Left colon (tissue), 2 donors: ENCODE data around the gene CINP. TPM values are rescaled to one million over a fixed set of nuclear protein-coding genes. Genes with fewer than 3 reads are reported as not detected.
"Not testable (repeated sequence)": the region's sequence is repeated elsewhere in the genome, so short reads cannot be mapped to it uniquely, and the experiment has no call there.

Experiments
- ATAC-seq: fragments of 200-7000 bp; cut with Tn5 transposase; one replicate; pipeline ENCODE4 v1.9.1; 2020; ENCODE audit warnings: mild to moderate bottlenecking, moderate library complexity
- DNase-seq, 2 donors: peaks; one replicate each; pipeline ENCODE4 v3.0.0-alpha.2; 2020
- intact Hi-C, 2 donors: fragments of 100-400 bp; cut with DNase I in 1 of 2; cut with micrococcal nuclease in 1 of 2; formaldehyde crosslinking; loops; one replicate each; pipeline versions ENCODE4 v1.11.2 to v1.14.0; 2022; cut with DNase I, micrococcal nuclease
- total RNA-seq, 2 donors: library from RNA; stranded (reverse); fragmentation: NEBNext Ultra II Directional; extraction: Animal tissue kit (Norgen Biotek cat#: 25700); gene quantifications; one replicate each; pipeline ENCODE4 v1.2.1, GENCODE V29; 2021
- donor health status: DM: no; HTN: no; CAD: no.
- donor health status: DM: yes; HTN: yes; CAD: no.

CINP gene
- total RNA-seq, 2 donors from 2014 or later: 27.0 to 27.9 TPM

DNA sequence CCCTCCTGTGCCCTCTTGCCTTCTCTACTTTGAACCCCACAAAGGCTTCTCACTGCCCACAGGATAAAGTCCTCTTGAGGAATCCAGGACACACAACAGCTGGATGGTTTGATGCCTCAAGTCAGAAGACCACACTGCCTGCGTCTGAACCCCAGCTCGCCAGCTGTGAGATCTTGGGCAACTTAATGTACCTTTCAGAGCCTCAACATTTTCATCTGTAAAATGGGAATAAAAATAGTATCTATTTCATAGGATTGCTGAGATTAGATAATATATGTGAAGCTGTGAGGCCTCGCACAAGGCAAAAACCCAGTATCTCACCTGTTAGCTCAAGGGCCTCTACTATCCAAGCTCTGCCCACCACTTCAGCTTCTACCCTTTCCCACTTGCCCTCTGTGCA, 2.3 kb downstream of the CINP start:
- ATAC-seq (no peak), DNase-seq (no peak)
- intact Hi-C loops: no loop called here

DNA sequence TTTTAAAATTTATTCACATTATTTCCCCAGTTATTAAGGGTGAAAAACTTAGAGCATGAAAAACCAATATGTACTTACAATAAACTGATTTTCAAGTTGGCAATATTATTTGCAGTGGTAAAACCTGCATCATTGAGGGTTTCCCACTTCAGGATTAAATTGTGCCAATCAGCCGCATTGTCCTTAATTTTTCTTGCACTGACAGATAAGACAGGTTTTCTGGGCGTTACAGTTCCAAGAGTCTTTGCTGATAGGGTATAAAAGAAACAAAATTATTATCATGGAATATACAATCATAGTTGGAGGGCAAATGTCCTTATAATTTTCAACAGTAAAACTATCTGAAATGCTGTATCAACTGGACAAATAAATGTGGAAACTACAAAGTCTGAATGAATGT, 3.3 kb downstream of the CINP start:
- DNase-seq: no peak
- intact Hi-C loops: no loop called here
- ATAC-seq: no peak

DNA sequence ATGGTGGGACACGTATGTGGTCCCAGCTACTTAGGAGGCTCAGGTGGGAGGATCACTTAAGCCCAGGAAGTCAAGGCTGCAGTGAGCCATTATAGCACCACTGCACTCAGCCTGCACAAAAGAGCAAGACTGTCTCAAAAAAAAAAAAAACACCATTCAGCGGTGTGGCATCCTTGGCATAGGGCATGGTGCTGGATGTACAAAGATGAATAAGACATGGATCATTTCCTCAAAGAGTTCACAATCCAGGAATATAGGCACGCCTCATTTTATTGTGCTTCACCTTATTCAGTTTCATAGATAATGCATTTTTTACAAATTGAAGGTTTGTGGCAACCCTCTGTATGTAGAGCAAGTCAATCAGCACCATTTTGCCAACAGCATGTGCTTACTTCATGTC, 6.4 kb downstream of the CINP start:
- ATAC-seq (peak; percentile 48), DNase-seq (no peak)
- intact Hi-C loops: no loop called here

DNA sequence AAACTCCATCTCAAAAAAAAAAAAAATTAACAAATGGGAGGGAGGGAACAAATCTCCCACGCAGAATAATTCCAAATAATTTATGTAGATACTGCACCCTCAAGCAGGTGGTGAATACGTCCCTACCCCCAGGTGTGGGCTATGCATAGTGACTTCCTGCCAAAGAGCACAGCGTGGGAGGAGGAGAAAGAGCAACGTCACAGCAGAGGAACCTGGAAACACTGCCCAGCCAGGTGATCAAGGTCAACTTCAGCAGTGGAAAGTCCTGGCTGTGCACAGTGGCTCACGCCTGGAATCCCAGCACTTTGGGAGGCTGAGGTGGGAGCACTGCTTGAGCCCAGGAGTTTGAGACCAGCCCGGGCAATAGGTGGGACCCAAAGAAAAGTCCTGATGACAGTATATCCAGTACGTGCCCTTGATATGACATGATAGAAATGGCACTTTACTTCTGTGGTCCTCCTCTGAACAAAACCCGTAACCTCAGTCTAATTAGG, 9.5 kb downstream of the CINP start:
- intact Hi-C loops: no loop called here
- DNase-seq (no peak), ATAC-seq (no peak)

DNA sequence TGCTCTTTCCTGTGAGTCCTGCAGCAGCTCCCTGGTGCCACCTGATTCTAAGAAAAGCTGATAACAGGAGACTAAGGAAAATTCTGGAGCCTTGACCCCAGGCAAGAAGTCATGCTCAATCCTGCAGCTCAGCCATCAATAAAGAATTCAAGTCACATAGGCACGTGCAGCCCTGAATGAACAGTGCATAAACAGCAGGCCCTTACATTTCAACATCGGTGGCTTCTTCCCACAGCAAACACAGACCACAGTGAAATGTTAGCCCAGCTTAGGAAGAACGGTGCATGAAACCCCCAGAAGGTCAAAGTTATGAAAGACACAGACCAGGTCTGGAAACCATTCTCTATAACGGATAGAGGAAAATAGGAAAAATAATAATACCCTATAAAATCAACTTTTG, 10.5 kb downstream of the CINP start:
- DNase-seq (no peak), ATAC-seq (no peak)
- intact Hi-C loops: no loop called here

DNA sequence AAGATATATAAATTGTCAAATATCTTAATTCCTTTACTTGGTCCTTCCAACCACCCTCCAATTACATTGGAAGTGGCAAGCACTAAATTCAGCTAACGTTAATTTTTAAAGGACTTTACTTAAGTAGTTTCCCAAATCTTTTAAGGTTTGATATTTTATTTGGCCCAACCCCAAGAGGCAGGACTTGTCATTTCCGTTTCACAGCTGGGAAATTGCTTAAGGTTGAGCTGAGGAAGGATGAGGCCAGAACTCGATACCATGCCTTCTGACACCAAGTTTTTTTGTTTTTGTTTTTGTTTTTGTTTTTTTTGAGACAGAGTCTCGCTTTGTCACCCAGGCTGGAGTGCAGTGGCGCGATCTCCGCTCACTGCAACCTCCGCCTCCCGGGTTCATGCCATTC, 11.1 kb downstream of the CINP start:
- DNase-seq, intact Hi-C loops, ATAC-seq: not testable (repeated sequence)

DNA sequence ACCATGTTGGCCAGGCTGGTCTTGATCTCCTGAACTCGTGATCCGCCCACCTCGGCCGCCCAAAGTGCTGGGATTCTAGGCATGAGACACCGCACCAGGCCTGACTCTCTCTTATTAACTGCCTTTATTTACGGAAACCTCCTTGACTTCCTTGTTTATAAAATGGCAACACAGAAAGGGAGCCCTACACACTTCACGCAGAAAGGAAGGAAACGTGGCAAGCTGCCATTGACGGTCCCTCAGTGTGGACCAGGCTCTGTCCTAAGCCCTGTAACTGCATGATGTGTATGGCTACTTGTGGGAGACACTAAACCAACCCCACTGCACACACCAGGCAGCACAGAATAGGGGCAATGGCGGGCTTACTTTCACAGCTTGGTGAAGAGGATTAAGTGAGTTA, 11.7 kb downstream of the CINP start:
- ATAC-seq (no peak), DNase-seq (no peak)
- intact Hi-C loops: no loop called here

DNA sequence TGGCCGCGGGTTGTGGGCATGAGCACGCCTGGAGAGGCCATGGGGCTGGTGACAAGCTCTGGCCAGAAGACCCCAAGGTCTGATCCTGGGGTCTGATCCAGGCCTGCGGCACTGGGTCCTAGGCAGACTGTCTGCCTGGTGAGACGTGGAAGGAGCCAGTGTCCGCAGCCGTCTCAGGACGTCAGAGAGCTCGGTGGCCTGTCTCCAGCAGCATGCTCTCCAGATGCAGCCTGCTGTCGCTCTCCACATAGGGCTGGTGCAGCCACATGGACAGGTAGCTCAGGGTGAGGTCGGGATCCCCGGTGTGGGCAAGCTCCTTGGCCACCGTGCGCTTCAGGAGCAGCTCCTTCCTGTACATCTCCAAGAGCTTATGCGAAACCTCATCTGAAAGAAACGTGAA, 14.3 kb downstream of the CINP start:
- DNase-seq (no peak), ATAC-seq (no peak)
- intact Hi-C loops: no loop called here

DNA sequence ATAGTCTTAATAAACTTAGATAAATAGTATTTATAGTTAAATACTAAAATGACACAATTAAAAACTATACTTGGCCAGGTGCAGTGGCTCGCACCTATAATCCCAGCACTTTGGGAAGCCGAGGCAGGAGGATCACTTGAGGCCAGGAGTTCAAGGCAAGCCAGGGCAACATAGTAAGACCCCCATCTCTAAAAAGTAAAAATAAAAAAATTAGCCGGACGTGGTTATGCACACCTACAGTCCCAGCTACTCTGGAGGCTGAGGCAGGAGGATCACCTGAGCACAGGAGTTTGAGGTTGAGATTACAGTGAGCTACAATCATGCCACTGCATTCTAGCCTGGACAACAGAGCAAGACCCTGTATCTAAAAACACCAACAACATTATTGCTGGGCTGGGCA, 16.0 kb downstream of the CINP start:
- DNase-seq (no peak), ATAC-seq (no peak)
- intact Hi-C loops: no loop called here

DNA sequence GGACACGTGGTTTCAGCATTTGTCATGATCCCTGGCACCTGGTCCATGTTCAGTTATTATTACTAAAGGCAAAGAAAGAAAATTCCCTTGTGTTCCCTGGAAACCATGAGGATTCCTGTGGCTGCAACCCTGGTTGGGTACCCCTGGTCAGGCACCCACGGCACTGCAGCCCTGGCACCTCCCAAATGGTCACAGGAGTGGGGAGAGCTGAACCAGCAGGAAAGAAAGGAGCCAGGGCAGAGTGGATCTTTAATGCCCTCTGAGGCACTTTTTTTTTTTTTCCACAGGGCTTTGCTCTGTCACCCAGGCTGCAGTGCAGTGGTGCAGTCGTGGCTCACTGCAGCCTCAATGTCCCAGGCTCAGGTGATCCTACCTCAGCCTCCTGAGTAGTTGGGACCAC, 17.5 kb downstream of the CINP start:
- no peak for ATAC-seq
- DNase-seq: no peak
- intact Hi-C loops: no loop called here

DNA sequence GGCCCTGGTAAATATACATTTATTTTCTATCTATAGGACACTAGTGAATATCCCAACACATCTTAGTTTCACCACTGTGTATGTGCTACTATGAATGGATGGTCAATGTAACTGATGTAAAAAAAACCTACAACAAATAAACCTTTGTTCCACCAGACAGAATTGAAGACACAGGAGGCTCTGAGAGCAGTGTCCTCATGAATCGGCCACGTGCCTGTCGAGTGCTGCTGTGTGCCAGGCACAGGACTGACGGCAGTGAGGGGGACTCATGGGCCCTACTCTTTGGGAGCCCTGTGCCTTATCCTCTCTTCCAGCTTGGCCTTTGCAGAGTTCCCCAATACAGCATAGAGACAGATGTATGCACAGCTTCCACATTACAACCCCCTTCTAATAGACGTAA, 18.2 kb downstream of the CINP start:
- intact Hi-C loops: no loop called here
- ATAC-seq: no peak
- no peak for DNase-seq

DNA sequence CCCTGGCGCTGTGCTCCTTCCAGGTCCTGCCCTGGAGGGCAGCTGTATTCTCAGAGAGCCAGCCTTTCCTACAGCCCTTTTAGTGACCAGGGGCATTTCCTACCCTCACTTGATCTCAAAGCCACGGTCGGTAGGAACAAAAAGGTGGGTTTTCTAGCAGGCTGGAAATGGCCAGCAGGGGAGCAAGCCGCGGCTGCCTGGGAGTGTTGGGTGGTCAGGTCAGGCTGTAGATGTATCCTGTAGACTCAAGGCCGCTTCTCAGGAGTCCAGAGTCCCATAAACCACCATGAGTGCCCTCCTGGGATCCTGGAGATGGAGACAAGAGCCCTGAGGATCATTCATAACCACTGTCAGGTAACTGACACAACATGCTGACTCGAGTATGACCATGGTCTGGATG, 18.6 kb downstream of the CINP start:
- DNase-seq: no peak
- ATAC-seq: no peak
- intact Hi-C loops: no loop called here

DNA sequence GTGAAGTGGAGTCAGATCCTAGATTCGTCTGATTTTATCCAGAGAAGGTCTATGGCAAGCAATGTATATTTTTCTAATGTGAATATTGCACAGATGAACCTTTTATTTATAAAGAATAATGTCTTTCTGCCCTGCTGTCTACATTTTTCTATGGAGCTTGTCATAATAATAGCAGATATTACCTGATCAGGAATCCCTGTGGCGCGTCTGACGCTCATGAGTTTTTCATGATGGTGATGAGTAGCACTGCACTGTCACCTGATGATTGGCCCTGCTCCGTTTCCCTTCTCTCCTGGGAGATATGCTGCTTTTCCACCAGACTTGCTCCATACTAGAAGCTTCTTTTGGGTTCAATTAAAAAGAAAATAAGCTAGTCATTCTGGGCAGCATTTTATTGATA, 20.5 kb downstream of the CINP start:
- ATAC-seq (no peak), DNase-seq (no peak)
- intact Hi-C loops: no loop called here

DNA sequence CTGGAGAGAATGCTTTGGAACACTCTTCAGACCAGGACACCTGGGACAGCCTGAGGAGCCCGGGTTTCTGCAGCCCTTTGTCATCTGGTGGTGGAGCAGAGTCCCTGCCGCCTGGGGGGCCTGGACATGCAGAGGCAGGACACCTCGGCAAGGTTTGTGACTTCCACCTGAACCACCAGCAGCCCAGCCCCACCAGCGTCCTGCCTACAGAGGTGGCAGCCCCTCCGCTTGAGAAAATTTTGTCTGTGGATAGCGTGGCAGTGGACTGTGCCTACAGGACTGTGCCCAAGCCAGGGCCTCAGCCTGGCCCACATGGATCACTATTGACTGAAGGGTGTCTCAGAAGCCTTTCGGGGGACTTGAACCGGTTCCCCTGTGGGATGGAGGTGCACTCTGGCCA, 21.1 kb downstream of the CINP start:
- intact Hi-C loops: no loop called here
- ATAC-seq: peak; percentile 13

DNA sequence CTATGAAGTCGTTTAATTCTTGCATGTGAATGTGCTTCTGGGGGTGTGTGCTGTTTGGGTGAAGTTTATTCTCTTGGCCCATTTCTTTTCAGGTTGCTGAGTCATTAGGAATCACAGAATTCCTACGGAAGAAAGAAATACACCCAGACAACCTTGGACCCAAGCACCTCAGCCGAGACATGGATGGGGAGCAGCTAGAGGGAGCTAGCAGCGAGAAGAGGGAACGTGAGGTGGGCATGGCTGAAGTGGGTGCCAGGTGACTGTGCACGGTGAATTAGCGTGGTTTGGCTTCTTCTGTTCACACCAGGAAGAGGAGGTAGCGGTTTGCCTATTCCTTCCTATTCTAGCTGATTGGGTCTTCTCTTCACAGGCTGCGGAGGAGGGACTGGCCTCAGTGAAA, 24.0 kb downstream of the CINP start:
- intact Hi-C loops: no loop called here
- ATAC-seq (no peak), DNase-seq (no peak)

More for the DNA sequence above, 21.1 kb downstream of the CINP start:
- DNase-seq: no peak

DNA sequence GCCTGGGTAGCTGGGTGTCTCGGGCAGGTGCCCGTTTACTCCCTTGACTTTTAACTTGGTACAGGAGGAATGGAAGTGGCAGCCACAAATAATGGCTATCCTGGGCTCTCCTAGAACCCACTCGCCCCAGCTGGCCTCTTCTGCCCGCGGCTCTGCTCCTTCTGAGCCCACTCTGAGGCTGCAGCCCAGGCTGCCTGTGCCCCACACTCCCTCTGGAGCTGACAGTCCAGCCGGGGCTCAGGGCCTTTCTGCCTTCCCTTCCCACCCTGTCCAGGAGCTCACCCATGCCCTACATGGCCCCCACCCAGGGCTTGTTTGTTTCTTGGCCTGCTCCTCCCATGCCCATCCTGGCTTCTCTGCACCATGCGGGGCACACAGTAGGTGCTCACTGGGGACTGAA, 27.5 kb downstream of the CINP start:
- intact Hi-C loops: no loop called here
- ATAC-seq (no peak), DNase-seq (no peak)

DNA sequence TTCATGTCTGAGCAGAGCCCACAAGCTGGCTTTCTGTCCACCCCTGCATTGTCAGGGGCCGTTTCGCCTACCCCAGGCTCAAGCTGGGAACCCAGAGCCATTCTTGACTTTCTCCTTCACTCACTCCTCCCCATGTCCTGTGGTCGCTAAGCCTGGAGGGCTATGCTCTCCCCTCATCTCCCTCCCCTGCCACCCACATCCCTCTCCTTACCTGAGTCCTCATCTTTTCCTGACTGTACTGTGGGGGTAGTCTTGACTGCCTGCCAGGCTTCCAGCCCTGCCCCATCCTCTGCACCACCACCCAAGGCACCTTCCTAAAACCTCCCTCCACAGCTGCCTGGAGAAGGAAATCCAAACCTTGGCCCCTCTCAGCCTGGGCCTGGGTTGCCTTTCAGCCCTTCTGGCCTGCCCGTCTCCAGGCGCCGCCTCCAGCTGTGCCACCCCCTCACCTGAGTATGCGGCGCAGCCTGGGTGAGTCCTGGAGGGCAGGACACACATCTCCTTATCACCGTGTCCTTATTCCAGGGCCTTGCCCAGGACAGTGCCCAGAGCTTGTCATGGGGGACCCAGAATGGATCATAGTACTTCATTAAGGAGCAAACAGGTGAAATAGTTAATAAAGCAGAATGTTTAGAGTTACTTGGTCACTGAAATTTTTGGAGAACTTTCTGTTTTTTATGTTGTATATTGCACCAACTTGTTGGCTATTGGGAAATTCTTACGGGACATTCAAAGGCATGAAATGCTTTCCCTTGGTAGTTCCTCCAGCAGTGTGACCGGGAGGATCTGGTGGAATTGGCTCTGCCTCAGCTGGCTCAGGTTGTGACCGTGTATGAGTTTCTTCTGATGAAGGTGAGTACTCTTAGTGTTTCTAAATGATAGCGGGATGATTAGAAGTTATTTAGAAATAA, 28.6 kb downstream of the CINP start:
- DNase-seq (no peak), ATAC-seq (no peak)
- intact Hi-C loops: no loop called here

DNA sequence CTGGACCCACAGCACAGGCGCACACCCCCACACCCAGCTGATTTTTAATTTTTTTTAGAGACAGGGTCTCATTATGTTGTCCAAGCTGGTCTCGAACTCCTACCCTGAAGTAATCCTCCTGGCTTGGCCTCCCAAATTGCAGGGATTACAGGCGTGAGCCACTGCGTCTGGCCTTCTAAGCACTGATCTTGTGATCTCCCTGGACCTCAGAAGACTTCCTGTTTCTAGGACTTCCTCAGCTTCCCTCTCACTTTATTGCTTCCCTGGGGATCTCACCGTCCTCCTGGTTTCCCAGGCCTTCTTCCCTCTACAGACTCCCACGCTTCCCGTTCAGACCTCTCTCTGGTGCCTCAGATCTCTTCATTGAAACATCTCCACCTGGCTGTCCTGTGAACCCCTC, 29.3 kb downstream of the CINP start:
- no peak for ATAC-seq
- DNase-seq: no peak
- intact Hi-C loops: no loop called here

DNA sequence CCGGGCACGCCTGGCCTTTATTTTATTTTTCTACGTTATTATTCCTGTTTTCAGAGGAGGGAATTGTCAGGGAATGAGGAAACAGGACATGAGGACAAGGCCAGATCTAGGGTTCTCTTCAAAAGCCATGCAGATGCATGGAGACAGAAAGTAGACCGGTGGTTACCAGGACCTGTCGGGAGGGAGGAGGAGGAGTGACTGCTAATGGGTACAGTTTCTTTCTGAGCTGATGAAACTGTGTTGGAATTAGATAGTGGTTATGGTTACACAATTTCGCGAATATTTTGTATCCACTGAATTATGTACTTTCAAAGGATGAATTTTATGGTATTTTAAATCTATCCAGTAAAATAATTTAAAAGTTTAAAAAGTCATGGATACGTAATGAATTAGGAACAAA, 31.9 kb downstream of the CINP start:
- intact Hi-C loops: no loop called here
- DNase-seq (no peak), ATAC-seq (no peak)

DNA sequence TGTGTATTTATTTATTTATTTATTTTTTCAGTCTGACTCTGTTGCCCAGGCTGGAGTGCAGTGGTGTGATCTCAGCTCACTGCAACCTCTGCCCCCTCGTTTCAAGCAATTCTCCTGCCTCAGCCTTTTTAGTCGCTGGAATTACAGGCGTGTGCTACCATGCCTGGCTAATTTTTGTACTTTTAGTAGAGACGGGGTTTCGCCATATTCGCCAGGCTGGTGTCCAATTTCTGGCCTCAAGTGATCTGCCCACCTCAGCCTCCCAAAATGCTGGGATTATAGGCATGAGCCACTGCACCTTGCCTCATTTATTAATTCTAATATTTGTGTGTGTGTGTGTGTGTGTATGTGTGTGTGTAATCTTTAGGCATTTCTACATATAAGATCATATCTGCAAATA, 33.3 kb downstream of the CINP start:
- intact Hi-C loops: not testable (repeated sequence)

DNA sequence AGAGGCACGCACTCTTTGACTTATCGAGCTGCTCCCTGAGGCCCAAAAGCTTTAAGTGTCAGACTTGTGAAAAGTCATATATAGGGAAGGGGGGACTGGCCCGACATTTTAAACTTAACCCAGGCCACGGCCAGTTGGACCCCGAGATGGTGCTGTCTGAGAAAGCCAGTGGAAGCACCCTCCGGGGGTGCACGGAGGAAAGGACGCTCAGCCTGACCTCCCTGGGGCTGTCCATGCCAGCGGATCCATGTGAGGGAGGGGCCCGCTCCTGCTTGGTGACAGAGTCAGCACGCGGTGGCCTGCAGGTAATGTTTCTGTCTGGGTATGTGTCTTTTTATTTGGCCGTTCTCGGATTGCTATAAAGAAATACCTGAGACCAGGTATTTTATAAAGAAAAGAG, 36.1 kb downstream of the CINP start:
- intact Hi-C loops: no loop called here
- no peak for DNase-seq
- ATAC-seq: no peak

More for the DNA sequence above, 33.3 kb downstream of the CINP start:
- DNase-seq, ATAC-seq: not testable (repeated sequence)
